HG03521 (cell line): ENCODE data around the gene AHDC1.

Source experiments
- ATAC-seq: cut with Tn5 transposase; IDR thresholded peaks from one replicate; pipeline ENCODE4 v1.9.1; 2021; ENCODE audit warnings: mild to moderate bottlenecking, moderate library complexity; ENCODE audit not compliant: unreplicated experiment

AHDC1 gene

DNA sequence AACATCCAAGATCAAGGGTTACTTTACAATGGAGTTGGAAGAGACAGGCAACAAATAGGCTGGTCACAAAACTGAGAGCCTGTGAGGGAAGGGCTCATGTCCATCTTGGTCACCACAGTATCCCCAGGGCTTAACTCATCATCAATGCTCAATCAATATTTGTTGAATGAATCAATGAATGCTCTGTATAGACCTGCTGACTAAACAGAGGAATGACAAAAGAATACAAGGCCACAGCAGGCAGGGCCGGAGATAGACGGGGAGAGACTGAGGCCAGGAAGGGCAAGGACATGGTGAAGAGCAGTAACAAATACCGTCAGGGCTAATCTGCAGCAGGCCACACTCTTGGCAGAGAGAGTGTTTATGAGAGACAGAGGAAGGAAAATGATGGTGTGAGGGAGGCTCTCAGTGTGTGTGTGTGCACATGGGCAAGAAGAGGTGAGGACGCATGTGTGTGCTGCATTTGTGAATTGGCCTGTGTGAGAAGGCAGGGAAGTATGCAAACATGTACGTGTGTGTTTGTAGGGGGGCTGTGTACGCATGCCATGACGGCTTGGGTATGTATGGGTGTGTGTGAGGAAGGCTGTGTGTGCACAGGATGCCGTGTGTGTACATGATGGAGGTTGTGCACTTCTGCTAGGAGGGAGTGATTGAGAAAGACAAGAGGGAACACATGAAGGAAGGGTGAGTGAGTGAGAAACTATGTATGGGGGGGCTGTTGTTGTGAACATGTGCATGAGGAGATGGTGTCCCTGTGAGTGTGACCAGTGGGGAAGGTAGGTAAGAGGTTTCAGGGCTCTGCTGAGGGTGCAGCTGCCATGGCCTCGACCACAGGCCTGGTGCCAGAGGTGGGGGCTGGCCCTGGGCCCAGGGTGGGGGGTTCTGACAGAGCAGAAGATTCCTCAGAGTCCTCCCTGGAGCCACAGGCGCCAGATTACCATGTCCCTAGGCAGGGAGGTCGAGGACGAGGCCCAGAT, 15.4 kb downstream of the AHDC1 start:
- no peak for ATAC-seq

DNA sequence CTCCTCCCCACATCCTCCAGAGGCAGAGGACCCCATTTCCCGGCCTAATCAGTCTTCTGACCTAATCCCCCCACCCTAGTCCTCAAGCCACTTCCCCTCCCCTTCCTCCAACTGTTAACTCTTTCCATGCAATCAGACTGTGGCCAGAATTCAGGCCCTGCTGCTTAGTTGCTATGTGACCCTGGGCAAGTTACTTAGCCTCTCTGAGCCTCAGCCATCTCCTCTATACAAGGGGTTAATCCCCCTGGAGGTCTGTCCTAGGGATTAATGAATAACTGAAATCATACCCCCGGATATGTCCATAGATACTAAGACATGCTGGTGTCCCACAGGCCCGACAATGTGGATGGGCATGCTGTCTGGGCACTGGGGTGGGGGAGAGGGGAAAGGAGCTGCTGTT, 18.3 kb downstream of the AHDC1 start:
- ATAC-seq: no peak

DNA sequence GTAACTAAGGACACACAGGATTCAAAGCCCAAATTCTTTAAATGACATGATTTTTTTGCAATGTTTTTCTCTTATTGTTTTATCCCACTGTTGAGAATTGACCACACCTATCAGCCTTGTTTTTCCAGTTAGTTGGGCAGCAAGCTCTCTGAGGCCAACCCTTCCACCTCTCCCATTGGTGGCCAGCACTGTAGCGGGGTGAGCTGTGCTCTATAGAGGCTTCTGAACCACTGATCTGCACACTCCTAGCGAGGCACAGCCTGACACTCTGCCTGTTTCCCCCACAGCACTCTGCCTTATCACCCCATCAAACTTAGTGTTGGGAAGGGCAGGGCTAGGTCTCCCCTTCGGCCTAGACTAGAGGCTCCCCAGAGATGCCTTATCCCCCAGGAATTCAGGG, 19.5 kb downstream of the AHDC1 start:
- ATAC-seq: no peak

DNA sequence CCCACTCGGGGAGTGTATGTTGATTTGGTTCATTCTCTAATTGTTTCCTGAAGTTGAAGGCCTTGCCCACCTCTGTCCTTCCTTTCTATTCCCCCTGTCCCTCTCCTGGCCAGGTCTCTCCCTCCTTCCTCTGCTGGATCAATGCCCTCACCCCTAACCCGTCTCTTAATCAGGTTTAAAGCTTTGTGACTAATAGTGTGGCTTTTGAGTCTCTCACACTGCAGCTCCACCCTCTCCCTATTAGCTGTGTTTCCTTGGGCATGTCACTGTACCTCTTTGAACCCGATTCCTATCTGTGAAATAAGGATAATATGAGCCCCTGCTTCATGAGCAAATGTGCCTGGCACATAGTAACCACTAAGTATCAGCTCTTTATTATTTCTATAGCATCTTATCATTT, 20.5 kb downstream of the AHDC1 start:
- ATAC-seq: no peak

DNA sequence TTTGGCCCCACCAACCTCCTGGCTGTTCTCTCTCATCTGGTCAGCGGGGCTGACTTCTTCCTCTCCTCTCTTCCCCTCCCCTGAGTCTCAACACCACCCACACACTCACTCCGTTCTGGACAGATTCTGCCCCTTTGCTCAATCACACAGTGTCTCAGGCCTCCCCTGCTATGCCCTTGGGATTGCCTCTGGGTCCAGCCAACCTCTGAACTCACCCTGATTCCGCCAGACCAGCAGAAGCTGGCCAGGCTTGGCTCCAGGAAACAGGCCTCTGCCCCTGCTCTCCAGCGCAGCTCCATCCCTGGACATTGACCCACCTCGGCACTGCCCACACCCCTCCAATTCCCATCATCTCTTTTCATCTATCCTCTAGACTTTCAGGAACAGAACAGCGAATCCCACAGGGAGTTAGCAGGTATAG, 22.1 kb downstream of the AHDC1 start:
- no peak for ATAC-seq

DNA sequence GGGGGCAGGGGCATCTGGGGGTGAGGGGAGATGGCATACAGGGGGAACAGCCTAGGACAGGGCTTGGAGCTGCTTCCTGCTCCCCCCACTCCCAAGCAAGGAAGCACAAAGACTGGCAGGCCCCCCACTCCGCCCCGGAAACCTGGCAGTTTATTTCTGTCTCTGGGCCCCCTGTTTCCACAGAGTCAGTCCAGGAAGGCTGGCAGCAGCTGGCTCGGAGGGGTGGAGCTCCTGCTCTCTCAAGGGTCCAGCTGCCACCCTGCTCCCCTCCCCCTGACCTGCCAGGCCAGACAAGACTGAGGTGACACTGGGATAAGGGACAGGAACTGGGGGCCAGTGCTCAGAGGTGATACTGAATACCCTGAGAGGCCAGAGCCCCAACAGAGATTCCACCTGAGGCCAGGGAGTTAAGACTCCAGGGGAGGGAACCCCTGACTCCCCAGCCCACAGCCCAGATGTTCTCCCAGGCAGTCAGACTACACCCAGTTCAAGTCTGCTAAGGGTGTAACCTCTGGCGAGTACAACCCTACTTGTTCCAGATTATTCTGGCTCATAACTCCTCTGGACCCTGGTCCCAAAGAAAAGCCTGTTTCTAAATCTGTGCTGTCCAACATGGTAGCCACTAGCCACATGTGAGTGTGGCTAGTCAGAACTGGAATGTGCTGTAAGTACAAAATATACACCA, 26.3 kb downstream of the AHDC1 start:
- no peak for ATAC-seq

DNA sequence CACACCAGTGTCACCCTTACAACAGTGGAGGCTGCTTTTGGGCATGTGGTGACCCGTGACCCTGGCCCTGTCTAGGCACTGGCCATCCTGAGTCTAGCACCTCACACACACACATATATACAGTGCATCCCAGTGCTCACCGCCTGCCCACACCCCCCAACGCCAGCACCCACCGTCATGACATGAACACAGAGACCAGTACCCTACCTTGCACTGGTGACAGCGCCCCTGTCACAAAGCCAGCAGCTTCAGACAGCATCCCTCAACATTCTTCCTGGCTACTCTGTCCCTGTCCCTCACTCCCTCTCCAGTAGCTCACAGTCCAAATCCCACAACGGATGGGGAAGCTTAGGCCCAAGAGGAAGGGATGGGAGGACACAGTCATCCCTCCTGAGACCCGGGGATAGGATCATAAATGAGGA, 27.1 kb downstream of the AHDC1 start:
- no peak for ATAC-seq

DNA sequence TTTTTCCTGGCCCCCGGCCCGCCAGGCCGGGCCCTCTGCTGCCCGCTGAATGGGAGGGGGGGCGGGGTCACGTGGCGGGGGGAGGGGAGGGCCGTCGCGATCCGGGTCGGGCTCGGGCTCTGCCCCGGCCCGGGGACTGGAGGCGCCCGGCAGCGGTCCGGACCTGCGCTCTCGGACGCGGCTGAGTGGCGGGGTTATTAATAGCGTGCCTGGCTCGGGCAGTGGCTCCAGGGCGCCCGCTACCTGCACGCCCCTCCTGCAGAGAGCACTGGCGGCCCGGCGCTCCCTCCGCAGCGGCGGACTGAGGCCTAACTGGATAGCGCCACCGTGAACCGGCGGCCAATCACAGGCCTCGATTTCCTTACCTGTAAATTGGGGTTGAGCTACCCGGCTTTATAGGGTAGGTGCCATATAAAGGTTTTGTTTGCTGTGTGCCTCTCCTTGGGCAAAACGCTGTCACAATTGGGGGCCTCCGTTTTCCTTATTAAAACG, 28.1 kb downstream of the AHDC1 start:
- no peak for ATAC-seq

DNA sequence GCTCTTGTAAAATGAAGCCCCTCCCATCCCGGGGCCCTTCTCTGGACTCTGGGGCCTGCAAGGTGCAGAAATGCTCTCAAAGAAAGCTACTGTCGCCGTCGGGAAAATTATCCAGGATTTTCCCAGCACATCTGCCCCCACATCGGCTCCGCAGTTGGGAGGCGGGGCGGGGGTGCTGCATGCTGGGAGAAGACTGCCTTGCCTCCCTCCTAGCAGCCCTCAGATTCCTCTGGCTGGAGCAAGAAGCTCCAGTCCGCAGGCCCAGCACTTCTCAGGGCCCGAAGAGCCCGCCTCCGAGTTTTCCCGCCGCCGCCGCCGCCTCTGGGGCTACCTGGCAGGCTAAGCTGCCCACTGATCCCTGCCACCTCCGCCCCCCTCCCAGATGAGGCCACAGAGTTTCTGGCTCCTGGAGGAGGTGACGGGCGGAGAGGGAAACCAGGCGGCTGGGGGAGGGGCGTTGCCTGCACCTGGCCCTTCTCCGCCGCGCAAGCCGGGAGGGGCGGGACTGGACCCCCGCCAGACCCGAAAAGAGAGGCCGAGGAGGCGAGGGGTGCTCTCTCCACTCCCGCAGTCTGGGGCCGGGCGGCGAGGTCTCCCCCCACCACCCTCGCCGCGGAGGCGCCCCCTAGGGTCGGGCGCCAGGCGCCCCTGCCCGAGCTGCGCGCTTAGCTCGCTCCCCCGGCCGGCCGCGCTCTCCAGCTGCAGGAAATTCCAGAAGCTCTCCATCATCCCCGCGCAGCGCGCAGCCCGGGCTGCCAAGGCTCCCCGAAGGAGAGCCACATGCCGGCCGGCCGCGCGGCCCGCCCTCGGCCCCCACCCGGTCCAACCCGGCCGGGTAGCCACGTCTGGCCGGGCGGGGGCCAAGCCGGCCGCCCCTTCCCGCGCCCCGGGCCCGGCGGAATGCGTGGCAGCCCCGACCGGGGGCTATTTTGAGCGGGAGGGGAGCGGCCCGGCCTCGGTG, 28.8 kb downstream of the AHDC1 start:
- ATAC-seq: no peak

DNA sequence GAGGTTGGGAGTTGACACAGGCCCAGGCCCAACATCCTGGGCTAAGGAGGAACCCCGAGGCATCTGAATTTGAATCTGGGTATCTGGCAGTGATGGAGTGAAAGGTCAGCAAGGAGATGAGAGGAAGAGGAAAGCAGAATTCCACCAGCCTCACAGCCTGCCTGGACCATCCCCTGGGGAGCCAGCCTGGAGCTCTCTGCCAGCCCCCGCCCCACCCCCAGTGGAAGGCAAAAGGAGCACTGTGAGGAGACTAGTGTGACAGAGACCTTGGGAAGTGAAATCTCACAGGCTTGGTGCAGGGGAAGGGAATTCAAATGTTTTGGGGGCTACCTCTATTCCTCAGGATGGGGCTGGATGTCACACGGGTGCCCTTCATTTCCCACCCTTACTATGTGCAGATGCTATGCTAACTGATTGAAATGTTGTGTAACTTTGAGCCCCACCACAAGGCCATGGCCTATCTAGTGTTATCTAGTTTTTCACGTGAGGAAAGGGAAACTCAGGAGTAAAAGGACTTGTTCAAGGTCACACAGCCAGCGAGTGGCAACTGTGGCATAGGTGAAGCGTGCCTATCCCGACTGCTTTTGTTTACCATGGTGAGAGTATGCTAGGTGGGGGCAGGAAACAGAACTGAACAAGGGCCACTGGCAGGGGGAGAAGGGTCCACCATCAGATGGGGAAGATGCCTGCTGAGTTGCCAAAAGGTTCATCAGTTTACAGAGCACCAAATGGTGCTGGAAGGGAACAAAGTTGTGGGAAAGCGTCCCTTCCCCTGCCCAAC, 29.8 kb downstream of the AHDC1 start:
- no peak for ATAC-seq

DNA sequence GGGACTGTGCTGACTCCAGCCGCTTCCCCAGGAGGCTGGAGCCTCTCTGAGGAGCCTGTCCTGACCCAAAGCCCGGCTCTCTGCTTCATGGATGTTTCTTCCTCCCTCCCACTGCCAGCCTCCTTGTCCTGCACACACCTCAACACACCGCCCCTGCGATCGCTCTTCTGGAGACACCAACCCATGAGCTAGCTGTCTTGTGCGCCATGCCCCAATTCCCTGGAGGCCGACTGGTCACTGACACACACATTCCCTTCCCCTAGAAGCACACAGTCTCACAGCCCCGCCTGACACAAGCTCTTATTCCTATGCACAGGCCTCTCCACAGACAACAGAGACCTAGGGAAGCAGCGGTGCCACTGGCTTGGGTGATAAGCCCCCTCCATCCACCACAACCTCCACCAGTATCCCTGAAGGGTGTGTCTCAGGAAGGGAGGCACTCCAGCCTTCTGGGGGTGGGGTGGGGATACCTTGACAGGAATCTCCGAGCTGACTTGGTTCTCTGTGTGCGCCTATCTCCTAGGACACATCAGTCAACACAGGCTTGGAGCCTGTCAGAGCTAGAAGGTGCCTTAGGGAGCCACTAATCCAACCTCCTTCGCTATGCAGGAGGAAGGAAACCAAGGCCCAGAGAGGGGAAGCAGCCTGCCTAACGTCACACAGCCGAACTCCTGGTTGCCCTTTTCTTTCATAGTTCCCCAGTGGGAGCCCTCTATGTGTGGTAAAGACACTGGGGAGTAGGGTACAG, 31.1 kb downstream of the AHDC1 start:
- ATAC-seq: no peak

DNA sequence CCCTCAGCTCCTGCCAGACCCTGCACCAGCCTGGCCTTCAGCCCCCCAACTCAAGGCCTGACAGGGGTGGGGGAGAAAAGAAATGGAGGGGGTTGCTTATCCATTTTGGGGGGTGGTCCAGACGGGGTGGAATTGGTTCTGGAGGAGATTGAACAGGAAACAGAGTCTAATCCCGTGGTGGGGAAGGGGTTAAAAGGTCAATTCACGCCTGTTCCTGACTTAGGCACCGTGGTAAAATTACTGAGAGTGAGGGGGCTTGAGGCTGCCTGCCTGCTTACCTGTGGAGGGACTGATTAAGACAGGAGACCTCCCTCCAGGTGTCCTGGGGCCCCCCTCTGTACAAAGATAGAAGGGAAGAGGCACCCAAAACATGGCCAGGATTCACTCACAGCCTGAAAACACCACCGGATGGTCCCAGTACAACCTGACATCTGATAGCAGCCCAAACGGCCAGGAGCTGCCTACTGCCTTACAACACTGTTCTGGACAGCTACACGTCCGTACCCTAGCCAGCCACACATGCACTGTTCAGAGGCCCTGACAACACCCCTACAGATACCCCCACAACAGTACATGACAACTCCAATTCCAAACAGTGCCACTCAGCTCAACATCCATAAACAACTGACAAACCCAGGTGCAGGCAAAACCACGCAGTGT, 31.8 kb downstream of the AHDC1 start:
- no peak for ATAC-seq

DNA sequence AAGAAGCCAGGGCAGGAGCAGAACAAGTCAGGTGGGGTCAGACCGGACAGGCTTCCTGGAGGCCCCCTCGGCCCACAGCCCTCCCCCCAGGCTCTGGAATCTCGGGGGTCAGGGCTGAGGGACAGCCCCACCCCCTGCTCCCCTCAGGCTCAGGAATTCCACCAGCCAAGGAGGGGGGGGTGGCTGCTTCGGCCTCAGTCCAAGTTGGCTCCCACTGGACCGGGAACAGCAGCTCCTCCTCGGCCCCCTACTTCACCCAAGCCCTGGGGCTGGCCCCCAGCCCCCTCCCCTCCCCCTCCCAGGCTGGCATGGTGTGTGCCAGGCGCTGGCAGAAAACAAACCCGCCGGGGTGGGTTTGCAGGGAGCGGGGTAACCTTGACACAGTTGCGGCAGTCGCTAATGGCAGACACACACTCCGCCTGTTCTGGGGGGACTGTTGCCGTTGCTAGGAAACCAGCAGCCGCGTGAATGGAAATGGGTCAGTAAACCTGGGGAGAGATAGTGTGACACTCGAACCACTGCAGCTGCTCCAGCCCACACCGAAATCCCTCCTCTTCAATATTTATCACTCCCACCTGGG, 32.4 kb downstream of the AHDC1 start:
- ATAC-seq: no peak

DNA sequence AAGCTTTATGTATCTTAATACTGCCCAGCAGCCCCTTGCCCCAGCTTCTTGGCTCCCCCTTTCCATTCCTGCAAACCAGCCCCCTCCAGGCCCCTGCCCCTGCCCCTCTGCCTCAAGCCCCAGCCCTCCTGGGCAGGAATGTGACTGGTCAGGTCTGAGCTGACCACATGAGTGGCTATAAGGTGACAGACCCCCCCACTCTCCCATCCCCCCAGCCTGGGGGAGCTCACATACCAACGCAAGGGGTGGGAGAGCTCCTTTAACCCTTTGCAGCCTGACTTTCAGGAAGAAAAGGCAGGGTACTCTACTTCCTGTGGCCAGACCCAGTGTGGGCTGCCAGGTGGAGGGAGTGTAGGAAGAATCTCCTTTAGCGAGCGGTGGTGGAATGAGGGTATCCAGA, 33.2 kb downstream of the AHDC1 start:
- ATAC-seq: no peak

DNA sequence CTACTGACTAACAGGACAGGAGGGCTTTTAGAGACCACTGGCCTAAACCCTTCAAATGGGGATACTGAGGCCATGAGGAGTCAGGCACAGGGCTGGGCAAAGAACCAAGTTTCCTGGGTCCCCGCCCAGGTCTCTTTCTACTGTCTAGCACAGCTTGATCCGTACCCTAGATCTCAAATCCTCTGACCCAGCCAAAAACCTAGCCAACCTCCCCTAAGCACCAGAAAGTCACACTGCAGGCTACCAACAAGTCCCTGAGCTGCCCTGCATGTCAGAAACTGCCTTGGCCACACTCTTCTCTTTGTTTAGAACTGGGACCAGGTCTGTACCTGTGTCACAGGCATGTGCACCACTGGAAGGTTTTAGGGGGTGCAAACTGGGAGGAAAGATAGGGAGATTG, 33.6 kb downstream of the AHDC1 start:
- no peak for ATAC-seq

DNA sequence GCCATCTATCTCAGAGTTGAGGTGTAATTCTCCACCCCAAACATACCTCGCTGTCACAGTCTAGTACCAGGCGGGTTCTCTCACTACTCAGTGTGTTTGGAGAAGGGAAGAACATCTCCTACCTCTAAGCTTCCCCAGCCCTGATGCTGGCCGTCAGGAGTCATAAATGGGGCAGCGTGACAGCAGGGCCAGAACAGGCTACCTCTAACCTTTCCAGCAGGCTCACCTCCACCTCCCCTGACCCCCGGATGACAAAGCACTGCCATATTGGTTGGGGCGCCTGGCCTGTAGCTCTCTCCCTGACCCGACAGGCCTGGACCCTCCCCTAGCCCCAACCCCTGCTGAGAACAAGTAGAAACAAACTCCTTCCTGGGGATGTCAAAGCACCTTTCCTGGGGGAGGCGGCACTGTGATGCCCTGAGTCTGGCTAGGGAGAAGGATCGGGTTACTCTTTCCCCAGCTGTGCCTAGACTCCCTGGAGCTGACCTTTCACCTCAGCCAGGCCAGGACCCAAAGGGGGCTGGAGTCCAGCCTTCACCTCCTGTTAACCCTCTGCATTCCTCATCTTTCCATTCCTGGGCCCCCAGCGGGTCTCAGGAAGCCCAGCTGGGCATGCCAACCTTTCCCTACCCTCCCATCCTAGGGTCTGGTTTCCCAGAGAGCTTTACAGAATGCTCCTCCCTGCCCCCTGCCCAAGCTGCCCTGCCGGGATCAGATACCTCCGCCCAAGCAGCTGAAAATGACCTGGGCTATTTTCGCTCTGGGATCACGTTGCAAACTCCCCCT, 34.2 kb downstream of the AHDC1 start:
- ATAC-seq: no peak

DNA sequence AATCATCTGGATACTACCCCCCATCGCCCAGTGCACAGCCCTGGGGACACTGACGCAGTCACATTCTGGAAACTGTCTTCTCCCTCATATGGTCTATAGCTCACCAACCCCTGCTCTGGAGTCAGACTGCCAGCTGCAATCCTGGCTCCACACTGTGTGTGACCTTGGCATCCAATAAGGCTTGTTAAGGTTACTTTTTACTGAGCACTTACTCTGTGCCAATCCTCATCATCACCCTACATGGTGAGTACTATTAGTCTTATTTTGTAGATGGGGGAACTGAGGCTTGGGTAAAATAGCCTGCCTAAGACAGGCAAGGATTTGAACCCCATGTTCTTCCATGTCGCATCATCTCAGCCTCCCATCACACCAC, 34.9 kb downstream of the AHDC1 start:
- no peak for ATAC-seq
